Suprapubic skin (tissue), 4 donors: ENCODE measurements around the gene RXRB. TPM values are rescaled to one million over a fixed set of nuclear protein-coding genes. Genes with fewer than 3 reads are reported as not detected.

ENCODE experiments used
- DNase-seq, 2 donors: peaks; one replicate each; pipeline ENCODE4 v3.0.0-alpha.2; 2019; ENCODE audit warnings: low spot score in 2 of 2
- H3K27ac ChIP-seq: fragments of 200-600 bp; sonication (generic); one replicate; pipeline ENCODE4 v1.5.1; 2019
- H3K27me3 ChIP-seq: fragments of 200-600 bp; sonication (generic); one replicate; pipeline ENCODE4 v1.5.1; 2019
- H3K36me3 ChIP-seq: fragments of 200-600 bp; sonication (generic); one replicate; pipeline ENCODE4 v1.5.1; 2019
- H3K4me1 ChIP-seq: fragments of 200-600 bp; sonication (generic); one replicate; pipeline ENCODE4 v1.5.1; 2019
- H3K4me3 ChIP-seq: fragments of 200-600 bp; sonication (generic); one replicate; pipeline ENCODE4 v1.5.1; 2019; ENCODE audit warnings: mild to moderate bottlenecking
- H3K9me3 ChIP-seq: fragments of 200-600 bp; sonication (generic); one replicate; pipeline ENCODE4 v1.5.1; 2019
- CTCF ChIP-seq, 2 donors: fragments of 200-600 bp in 1 of 2; fragments of 450-650 bp in 1 of 2; sonication (generic) in 1 of 2; IDR thresholded peaks; one replicate each; pipeline ENCODE4 v1.5.1; 2016 to 2019; ENCODE audit warnings: antibody characterized with exemption in 2 of 2, mild to moderate bottlenecking in 1 of 2, moderate library complexity in 1 of 2
- EP300 ChIP-seq: sonication (generic); formaldehyde crosslinking; IDR thresholded peaks from one replicate; pipeline ENCODE4 v1.6.1; 2017; ENCODE audit warnings: antibody characterized with exemption
- POLR2A ChIP-seq, 2 donors: fragments of 450-650 bp; IDR thresholded peaks; one replicate each; pipeline ENCODE4 v1.6.1; 2017; ENCODE audit warnings: antibody characterized with exemption in 2 of 2, mild to moderate bottlenecking in 2 of 2, moderate library complexity in 2 of 2
- POLR2AphosphoS5 ChIP-seq, 3 donors: sonication (generic); formaldehyde crosslinking; IDR thresholded peaks; one replicate each; pipeline ENCODE4 v1.6.1; 2017; ENCODE audit warnings: antibody characterized with exemption in 3 of 3
- WGBS: methylation state at CpG from one replicate; pipeline ENCODE4 v1.1.5; 2018; 5-methylcytosine and 5-hydroxymethylcytosine counted together
- total RNA-seq, 4 donors: library from RNA; depleted of rRNA; stranded (reverse); fragments of >200 nt; gene quantifications; one replicate each; pipeline ENCODE4 v1.1.0, GENCODE V29; 2016

Gene RXRB
- total RNA-seq, 4 donors from 2014 or later, result 18.6 to 47.9 (median 26.9) TPM

DNA sequence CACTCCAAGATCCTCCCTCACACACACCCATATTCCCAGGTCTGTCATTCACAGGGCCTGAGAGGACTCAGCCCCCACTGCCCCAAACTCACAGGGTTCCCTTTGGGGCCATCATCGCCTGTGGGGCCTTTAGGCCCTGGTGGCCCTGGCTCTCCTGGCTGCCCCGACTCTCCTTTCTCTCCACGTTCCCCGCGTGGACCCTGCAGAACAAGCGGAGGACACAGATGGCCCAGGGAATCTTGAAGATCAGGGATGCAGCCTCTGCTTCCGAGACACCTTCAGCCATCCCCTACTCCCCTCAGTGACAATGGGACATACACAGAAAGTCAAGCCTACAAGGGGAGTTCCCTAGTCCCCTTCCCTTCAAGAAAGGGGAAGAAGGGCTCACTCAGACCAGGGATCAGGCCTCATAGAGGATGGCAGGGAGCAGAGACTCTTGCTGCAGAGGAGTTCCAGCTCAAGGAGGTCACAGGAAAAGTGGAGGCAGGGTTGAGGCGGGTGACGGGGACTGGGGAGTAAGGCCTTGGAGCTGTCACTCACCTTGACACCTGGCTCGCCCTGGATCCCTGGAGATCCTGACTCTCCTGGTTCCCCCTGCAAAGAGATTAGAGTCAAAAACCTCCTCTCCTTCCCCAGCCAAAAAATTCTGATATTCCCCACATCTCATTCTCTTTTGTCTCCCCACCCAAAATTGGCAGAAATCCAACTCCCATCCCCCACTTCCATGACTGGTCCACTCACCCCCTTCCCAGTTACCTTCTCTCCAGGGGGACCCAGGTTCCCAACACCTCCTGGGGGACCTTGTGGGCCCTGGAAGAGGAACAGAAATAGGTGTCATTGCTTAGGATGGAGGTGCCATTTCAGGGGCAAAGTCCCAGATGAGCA is 30.9 kb downstream of the RXRB start:
- H3K9me3 ChIP-seq, result no peaks in the 10 kb centered on the region
- H3K4me1 ChIP-seq, result no peaks in the 10 kb centered on the region
- H3K36me3 ChIP-seq, result no peaks in the 10 kb centered on the region
- no peaks in the 10 kb centered on the region for H3K27me3 ChIP-seq
- no peak for DNase-seq
- TF ChIP-seq POLR2AphosphoS5 (IDR thresholded peaks at IDR 0.05) (no peak), POLR2A (IDR thresholded peaks at IDR 0.05) (no peak), CTCF (IDR thresholded peaks at IDR 0.05) (no peak), EP300 (no peak)
- H3K4me3 ChIP-seq, result no peak overlapping the region
- WGBS, result 96% methylated on average over 10 of the region's 10 CpGs
- H3K27ac ChIP-seq, result no peak overlapping the region

- no peaks in the 10 kb centered on the region for H3K27me3 ChIP-seq
- H3K4me3 ChIP-seq, result no peak overlapping the region
- DNase-seq, result no peak
- H3K9me3 ChIP-seq, result no peaks in the 10 kb centered on the region
- H3K36me3 ChIP-seq, result no peaks in the 10 kb centered on the region
- 70% methylated on average over 5 of the region's 5 CpGs for WGBS
- H3K27ac ChIP-seq, result no peak overlapping the region
- TF ChIP-seq POLR2A (IDR thresholded peaks at IDR 0.05), result no peak
- no peak for TF ChIP-seq POLR2AphosphoS5 (IDR thresholded peaks at IDR 0.05)
- TF ChIP-seq EP300, result no peak
- no peak for TF ChIP-seq CTCF (IDR thresholded peaks at IDR 0.05)
- no peaks in the 10 kb centered on the region for H3K4me1 ChIP-seq
Measured at GRCh38 chr6:33168639-33169038, 31.8 kb downstream of the RXRB start.

- DNase-seq, result no peak
- Histone ChIP-seq H3K27ac (no peak overlapping the region), H3K9me3 (no peaks in the 10 kb centered on the region), H3K4me1 (no peaks in the 10 kb centered on the region), H3K27me3 (no peaks in the 10 kb centered on the region), H3K4me3 (no peak overlapping the region), H3K36me3 (no peaks in the 10 kb centered on the region)
- 77% methylated on average over 6 of the region's 6 CpGs for WGBS
- TF ChIP-seq CTCF (IDR thresholded peaks at IDR 0.05) (no peak), POLR2A (IDR thresholded peaks at IDR 0.05) (no peak), EP300 (no peak), POLR2AphosphoS5 (IDR thresholded peaks at IDR 0.05) (no peak)
Measured at GRCh38 chr6:33168284-33168601, 32.2 kb downstream of the RXRB start.

DNA sequence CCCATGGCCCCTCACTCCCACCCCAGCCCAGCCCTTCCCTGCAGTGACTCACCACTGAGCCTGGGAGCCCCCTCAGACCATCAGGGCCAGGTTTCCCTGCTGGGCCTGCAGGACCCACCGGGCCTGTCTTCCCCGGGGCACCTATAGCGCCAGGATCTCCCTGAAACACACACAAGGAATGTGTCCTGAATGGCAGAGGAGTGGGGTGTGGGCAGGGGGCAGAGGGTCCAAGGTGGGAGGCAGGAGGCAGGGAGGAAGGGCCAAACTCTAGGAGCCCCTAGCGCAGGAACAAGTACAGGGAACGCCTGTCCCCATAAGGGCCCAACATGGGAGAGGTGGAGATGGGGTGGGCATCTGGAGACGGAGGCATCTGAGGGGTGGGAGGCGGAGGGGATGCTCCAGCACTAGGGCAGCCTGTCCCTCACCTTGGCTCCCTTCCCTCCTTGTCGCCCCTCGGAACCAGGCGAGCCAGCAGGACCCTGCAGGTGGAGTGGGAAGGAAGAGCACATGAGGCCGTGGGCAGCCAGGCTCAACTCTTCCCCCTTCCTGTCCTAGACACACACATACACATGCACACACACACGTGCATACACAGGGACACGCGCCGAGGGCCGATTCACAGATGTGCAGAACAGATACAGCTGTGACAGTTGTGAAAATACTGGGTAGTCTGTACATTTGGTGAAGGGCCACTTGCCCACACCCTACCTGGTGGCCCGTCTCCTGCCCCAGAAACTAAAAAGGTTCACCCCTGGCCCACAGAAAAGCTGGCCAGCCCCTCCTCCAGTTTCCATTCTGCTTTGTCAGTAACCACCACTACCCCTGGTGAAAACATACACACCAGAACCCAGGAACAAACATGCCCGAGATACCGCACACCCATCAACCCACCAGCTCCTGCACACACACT is 32.8 kb downstream of the RXRB start:
- H3K9me3 ChIP-seq, result no peaks in the 10 kb centered on the region
- H3K4me3 ChIP-seq, result no peak overlapping the region
- TF ChIP-seq CTCF (IDR thresholded peaks at IDR 0.05) (no peak), EP300 (no peak), POLR2A (IDR thresholded peaks at IDR 0.05) (no peak), POLR2AphosphoS5 (IDR thresholded peaks at IDR 0.05) (no peak)
- peaks cover under 1% of the 10 kb centered on the region for H3K4me1 ChIP-seq
- H3K27ac ChIP-seq, result no peak overlapping the region
- H3K36me3 ChIP-seq, result no peaks in the 10 kb centered on the region
- DNase-seq, result no peak
- 83% methylated on average over 16 of the region's 19 CpGs for WGBS
- H3K27me3 ChIP-seq, result no peaks in the 10 kb centered on the region

DNA sequence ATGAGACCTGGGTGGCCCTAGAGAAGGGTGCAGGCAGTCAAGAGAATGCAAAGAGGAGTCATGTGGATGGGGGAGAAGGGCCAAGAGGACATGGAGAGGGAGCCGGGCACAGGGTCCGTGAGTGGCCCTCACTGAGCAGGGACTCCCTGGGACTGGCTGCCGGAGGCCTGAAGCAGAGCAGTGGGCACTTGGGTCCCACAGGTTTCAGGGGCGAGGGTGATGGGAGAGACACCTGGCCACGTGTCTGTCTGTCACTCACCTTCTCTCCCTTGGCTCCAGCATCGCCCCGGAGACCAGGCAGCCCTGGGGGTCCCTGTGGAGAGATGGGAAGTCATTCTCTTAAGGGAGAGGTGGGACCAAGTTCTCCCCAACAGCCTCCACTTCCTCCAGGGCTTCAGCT is 33.7 kb downstream of the RXRB start:
- Histone ChIP-seq H3K9me3 (no peaks in the 10 kb centered on the region), H3K4me3 (no peak overlapping the region), H3K36me3 (no peaks in the 10 kb centered on the region), H3K4me1 (peaks cover 7% of the 10 kb centered on the region), H3K27me3 (no peaks in the 10 kb centered on the region), H3K27ac (no peak overlapping the region)
- DNase-seq, result no peak
- TF ChIP-seq CTCF (IDR thresholded peaks at IDR 0.05) (no peak), POLR2A (IDR thresholded peaks at IDR 0.05) (no peak), EP300 (no peak)
- WGBS, result 93% methylated on average over 3 of the region's 7 CpGs
